Measurements from ENCODE around the gene TLDC2. TPM values are rescaled to one million over a fixed set of nuclear protein-coding genes. Genes with fewer than 3 reads are reported as not detected.
A peak's percentile ranks its signal among the peaks of the same experiment; 100 is the strongest.
"Not testable (repeated sequence)": the region's sequence is repeated elsewhere in the genome, so short reads cannot be mapped to it uniquely, and the experiment has no call there.

Gene TLDC2
- total and polyA plus RNA-seq, 4 experiments from 2014 or later: 0.52 TPM; not detected in 3

GRCh38 chr20:36835025-36835424 lies 40.9 kb upstream of the TLDC2 start:
- CTCF ChIA-PET (ENCODE audit: partially characterized antibody): interaction anchor here (0.9 to 2.3 kb wide), 4 partner anchors 14 to 80 kb away, joined by 3 to 11 read pairs (median 4); no protein-coding TSS in a partner anchor
- intact Hi-C loops (cut with micrococcal nuclease): no loop called here
- Histone ChIP-seq H3K9me3 (ENCODE audit: control insufficient read depth in 1 of 2, low read length in 2 of 2) (no peaks in the 10 kb centered on the region), H3K27me3 (ENCODE audit: insufficient read depth, low read length) (no peaks in the 10 kb centered on the region), H3K4me1 (ENCODE audit: insufficient read depth, low read length) (peaks cover 7% of the 10 kb centered on the region), H3K27ac (ENCODE audit: low read depth, low read length) (peak overlapping the region; percentile 15), H3K36me3 (ENCODE audit: insufficient read depth, low read length) (no peaks in the 10 kb centered on the region), H3K4me3 (ENCODE audit: low read length in 2 of 2) (peak overlapping the region in 1 of 2 donors; percentile 63)
- Mint-ChIP-seq H3K4me1 (peaks cover 1 to 14% (median 5%) of the 10 kb centered on the region in 4 donors), H3K27ac (no peak overlapping the region), H3K9me3 (no peaks in the 10 kb centered on the region), H3K4me3 (peak overlapping the region; percentile 0 to 82 (median 70)), H3K27me3 (no peaks in the 10 kb centered on the region), H3K36me3 (no peaks in the 10 kb centered on the region)
- POLR2A ChIA-PET (ENCODE audit: partially characterized antibody): interaction anchor here (1.0 to 1.9 kb wide), 3 partner anchors 61 to 880 kb away, joined by 3 to 5 read pairs (median 3); partner anchors contain the start of genes DSN1 and SCAND1
- DNase-seq: no peak

GRCh38 chr20:36835453-36836198 lies 40.3 kb upstream of the TLDC2 start:
- peak overlapping the region in 5 of 7 donors; percentile 30 to 81 (median 57) for H3K27ac Mint-ChIP-seq
- H3K27ac ChIP-seq (ENCODE audit: low read depth, low read length): peak overlapping the region; percentile 15
- no peaks in the 10 kb centered on the region for H3K9me3 Mint-ChIP-seq
- ChIA-PET CTCF (ENCODE audit: partially characterized antibody) (interaction anchor here (0.7 to 2.3 kb wide), 5 partner anchors 14 to 1503 kb away, joined by 3 to 11 read pairs (median 4); no protein-coding TSS in a partner anchor), POLR2A (ENCODE audit: partially characterized antibody) (interaction anchor here (0.9 to 1.9 kb wide), 5 partner anchors 21 to 881 kb away, joined by 3 to 9 read pairs (median 3); partner anchors contain the start of genes DSN1 and SCAND1)
- intact Hi-C loops (cut with micrococcal nuclease): no loop called here
- peaks cover 7% of the 10 kb centered on the region for H3K4me1 ChIP-seq (ENCODE audit: insufficient read depth, low read length)
- peak; percentile 69 to 81 (median 74) for DNase-seq
- no peaks in the 10 kb centered on the region for H3K27me3 ChIP-seq (ENCODE audit: insufficient read depth, low read length)
- no peaks in the 10 kb centered on the region for H3K27me3 Mint-ChIP-seq
- H3K4me1 Mint-ChIP-seq: peaks cover 1 to 14% (median 5%) of the 10 kb centered on the region in 4 donors
- peak overlapping the region in 1 of 2 donors; percentile 63 for H3K4me3 ChIP-seq (ENCODE audit: low read length in 2 of 2)
- H3K9me3 ChIP-seq (ENCODE audit: control insufficient read depth in 1 of 2, low read length in 2 of 2): no peaks in the 10 kb centered on the region
- H3K36me3 Mint-ChIP-seq: no peaks in the 10 kb centered on the region
- no peaks in the 10 kb centered on the region for H3K36me3 ChIP-seq (ENCODE audit: insufficient read depth, low read length)
- H3K4me3 Mint-ChIP-seq: peak overlapping the region; percentile 67 to 84 (median 80)

GRCh38 chr20:36836591-36837269 lies 39.2 kb upstream of the TLDC2 start:
- no peaks in the 10 kb centered on the region for H3K36me3 ChIP-seq (ENCODE audit: insufficient read depth, low read length)
- H3K9me3 Mint-ChIP-seq: no peaks in the 10 kb centered on the region
- H3K27ac ChIP-seq (ENCODE audit: low read depth, low read length): no peak overlapping the region
- no peak overlapping the region for H3K4me3 ChIP-seq (ENCODE audit: low read length in 2 of 2)
- POLR2A ChIA-PET (ENCODE audit: partially characterized antibody): interaction anchor here (1.0 to 1.5 kb wide), 2 partner anchors 21 to 45 kb away, joined by 3 read pairs; no protein-coding TSS in a partner anchor
- H3K4me3 Mint-ChIP-seq: peak overlapping the region in 6 of 8 donors; percentile 10 to 65 (median 36)
- peak in 1 of 5 donors; percentile 7 for DNase-seq
- intact Hi-C loops (cut with micrococcal nuclease): no loop called here
- peaks cover 7% of the 10 kb centered on the region for H3K4me1 ChIP-seq (ENCODE audit: insufficient read depth, low read length)
- no peaks in the 10 kb centered on the region for H3K9me3 ChIP-seq (ENCODE audit: control insufficient read depth in 1 of 2, low read length in 2 of 2)
- H3K4me1 Mint-ChIP-seq: peaks cover 4 to 19% (median 9%) of the 10 kb centered on the region in 4 donors
- no peaks in the 10 kb centered on the region for H3K27me3 Mint-ChIP-seq
- CTCF ChIA-PET (ENCODE audit: partially characterized antibody): interaction anchor here (1.5 to 2.3 kb wide), 2 partner anchors 13 to 28 kb away, joined by 4 to 11 read pairs; no protein-coding TSS in a partner anchor
- no peak overlapping the region for H3K27ac Mint-ChIP-seq
- H3K27me3 ChIP-seq (ENCODE audit: insufficient read depth, low read length): no peaks in the 10 kb centered on the region
- no peaks in the 10 kb centered on the region for H3K36me3 Mint-ChIP-seq

- H3K9me3 ChIP-seq (ENCODE audit: control insufficient read depth in 1 of 2, low read length in 2 of 2); H3K4me1 ChIP-seq (ENCODE audit: insufficient read depth, low read length); H3K4me3 ChIP-seq (ENCODE audit: low read length in 2 of 2); H3K4me3 Mint-ChIP-seq; H3K27ac ChIP-seq (ENCODE audit: low read depth, low read length); H3K27me3 Mint-ChIP-seq; H3K9me3 Mint-ChIP-seq; H3K27ac Mint-ChIP-seq; POLR2A ChIA-PET (ENCODE audit: partially characterized antibody); H3K27me3 ChIP-seq (ENCODE audit: insufficient read depth, low read length); H3K36me3 ChIP-seq (ENCODE audit: insufficient read depth, low read length); DNase-seq; H3K36me3 Mint-ChIP-seq; intact Hi-C loops (cut with micrococcal nuclease): not testable (repeated sequence)
- peaks cover 7 to 30% (median 15%) of the 10 kb centered on the region in 4 donors for H3K4me1 Mint-ChIP-seq
- CTCF ChIA-PET (ENCODE audit: partially characterized antibody): interaction anchor here (3.2 kb wide), 1 partner anchor 29 kb away, joined by 8 read pairs; no protein-coding TSS in a partner anchor
Measured at GRCh38 chr20:36838376-36838775, 37.6 kb upstream of the TLDC2 start.

- intact Hi-C loops (cut with micrococcal nuclease): no loop called here
- H3K9me3 Mint-ChIP-seq: no peaks in the 10 kb centered on the region
- H3K27ac ChIP-seq (ENCODE audit: low read depth, low read length): no peak overlapping the region
- H3K4me3 Mint-ChIP-seq: no peak overlapping the region
- no peaks in the 10 kb centered on the region for H3K9me3 ChIP-seq (ENCODE audit: control insufficient read depth in 1 of 2, low read length in 2 of 2)
- POLR2A ChIA-PET (ENCODE audit: partially characterized antibody): no interaction called here
- H3K4me1 ChIP-seq (ENCODE audit: insufficient read depth, low read length): peaks cover 12% of the 10 kb centered on the region
- no peaks in the 10 kb centered on the region for H3K36me3 ChIP-seq (ENCODE audit: insufficient read depth, low read length)
- DNase-seq: no peak
- CTCF ChIA-PET (ENCODE audit: partially characterized antibody): interaction anchor here (3.2 kb wide), 1 partner anchor 30 kb away, joined by 8 read pairs; no protein-coding TSS in a partner anchor
- H3K4me1 Mint-ChIP-seq: peaks cover 10 to 34% (median 19%) of the 10 kb centered on the region in 4 donors
- H3K27me3 ChIP-seq (ENCODE audit: insufficient read depth, low read length): no peaks in the 10 kb centered on the region
- H3K27me3 Mint-ChIP-seq: no peaks in the 10 kb centered on the region
- H3K36me3 Mint-ChIP-seq: no peaks in the 10 kb centered on the region
- H3K27ac Mint-ChIP-seq: no peak overlapping the region
- H3K4me3 ChIP-seq (ENCODE audit: low read length in 2 of 2): no peak overlapping the region
Measured at GRCh38 chr20:36839150-36839549, 36.8 kb upstream of the TLDC2 start.

GRCh38 chr20:36841030-36841429 lies 34.9 kb upstream of the TLDC2 start:
- H3K36me3 ChIP-seq (ENCODE audit: insufficient read depth, low read length); H3K9me3 ChIP-seq (ENCODE audit: control insufficient read depth in 1 of 2, low read length in 2 of 2); H3K4me3 ChIP-seq (ENCODE audit: low read length in 2 of 2); DNase-seq; H3K27me3 ChIP-seq (ENCODE audit: insufficient read depth, low read length); H3K9me3 Mint-ChIP-seq; H3K36me3 Mint-ChIP-seq; intact Hi-C loops (cut with micrococcal nuclease); H3K27me3 Mint-ChIP-seq; H3K4me1 ChIP-seq (ENCODE audit: insufficient read depth, low read length); H3K27ac ChIP-seq (ENCODE audit: low read depth, low read length); POLR2A ChIA-PET (ENCODE audit: partially characterized antibody): not testable (repeated sequence)
- peak overlapping the region in 1 of 8 donors; percentile 2 for H3K4me3 Mint-ChIP-seq
- peaks cover 9 to 26% (median 14%) of the 10 kb centered on the region in 4 donors for H3K4me1 Mint-ChIP-seq
- peak overlapping the region in 5 of 7 donors; percentile 44 to 92 (median 77) for H3K27ac Mint-ChIP-seq
- CTCF ChIA-PET (ENCODE audit: partially characterized antibody): interaction anchor here (1.1 to 1.7 kb wide), 2 partner anchors 32 to 887 kb away, joined by 3 to 8 read pairs; partner anchors contain the start of gene SCAND1

Measured in CD4-positive, alpha-beta memory T cell (primary cell).